ENCODE results near the gene FGD1.
A peak's percentile ranks its signal among the peaks of the same experiment; 100 is the strongest.

FGD1 gene

GRCh38 chrX:54444752-54445151, 51.3 kb downstream of the FGD1 start:
- peaks cover 8% of the 10 kb centered on the region; the same call in 1 of the 2 replicates for H3K36me3 ChIP-seq (ENCODE audit: low read depth)
- H3K4me3 ChIP-seq (ENCODE audit: severe bottlenecking) = no peak overlapping the region
- H3K9me3 ChIP-seq (ENCODE audit: severe bottlenecking) = no peaks in the 10 kb centered on the region
- no peaks in the 10 kb centered on the region for H3K4me1 ChIP-seq (ENCODE audit: insufficient read depth, poor library complexity, severe bottlenecking)
- no peak overlapping the region for H3K27ac ChIP-seq (ENCODE audit: poor library complexity, severe bottlenecking)
- DNase-seq (ENCODE audit: low spot score) = no peak
- H3K27me3 ChIP-seq (ENCODE audit: insufficient read depth, poor library complexity, severe bottlenecking) = no peaks in the 10 kb centered on the region
- TF ChIP-seq CTCF (IDR thresholded peaks at IDR 0.05; ENCODE audit: poor library complexity, severe bottlenecking) = no peak
- no peak for ATAC-seq (ENCODE audit: low read depth)

- no peak for ATAC-seq (ENCODE audit: low read depth)
- no peaks in the 10 kb centered on the region for H3K4me1 ChIP-seq (ENCODE audit: insufficient read depth, poor library complexity, severe bottlenecking)
- TF ChIP-seq CTCF (IDR thresholded peaks at IDR 0.05; ENCODE audit: poor library complexity, severe bottlenecking) = no peak
- no peaks in the 10 kb centered on the region for H3K9me3 ChIP-seq (ENCODE audit: severe bottlenecking)
- H3K27me3 ChIP-seq (ENCODE audit: insufficient read depth, poor library complexity, severe bottlenecking) = no peaks in the 10 kb centered on the region
- H3K36me3 ChIP-seq (ENCODE audit: low read depth) = peaks cover 8% of the 10 kb centered on the region; the same call in 1 of the 2 replicates
- no peak for DNase-seq (ENCODE audit: low spot score)
- H3K27ac ChIP-seq (ENCODE audit: poor library complexity, severe bottlenecking) = no peak overlapping the region
- no peak overlapping the region for H3K4me3 ChIP-seq (ENCODE audit: severe bottlenecking)
Measured at GRCh38 chrX:54442790-54443189, 53.2 kb downstream of the FGD1 start.

GRCh38 chrX:54439960-54440871, 55.8 kb downstream of the FGD1 start, which contains the start of gene TSR2:
TSS of gene TSR2 (plus strand) at chrX:54440404. CDS start at chrX:54440422, 18 bp downstream.
- no peak within 1 kb of the TSS for H3K27ac ChIP-seq (ENCODE audit: poor library complexity, severe bottlenecking)
- H3K27me3 ChIP-seq (ENCODE audit: insufficient read depth, poor library complexity, severe bottlenecking) = no peaks in the 10 kb centered on the region
- peak; percentile 66 for DNase-seq (ENCODE audit: low spot score)
- no peaks in the 10 kb centered on the region for H3K4me1 ChIP-seq (ENCODE audit: insufficient read depth, poor library complexity, severe bottlenecking)
- peaks cover 8% of the 10 kb centered on the region; the same call in 1 of the 2 replicates for H3K36me3 ChIP-seq (ENCODE audit: low read depth)
- TF ChIP-seq CTCF (IDR thresholded peaks at IDR 0.05; ENCODE audit: poor library complexity, severe bottlenecking) = peak; percentile 33
- H3K9me3 ChIP-seq (ENCODE audit: severe bottlenecking) = no peaks in the 10 kb centered on the region
- H3K4me3 ChIP-seq (ENCODE audit: severe bottlenecking) = peak within 1 kb of the TSS; percentile 80
- ATAC-seq (ENCODE audit: low read depth) = peak; percentile 96

GRCh38 chrX:54435121-54435520, 60.9 kb downstream of the FGD1 start:
- TF ChIP-seq CTCF (IDR thresholded peaks at IDR 0.05; ENCODE audit: poor library complexity, severe bottlenecking) = no peak
- H3K27ac ChIP-seq (ENCODE audit: poor library complexity, severe bottlenecking) = no peak overlapping the region
- no peaks in the 10 kb centered on the region for H3K36me3 ChIP-seq (ENCODE audit: low read depth)
- H3K27me3 ChIP-seq (ENCODE audit: insufficient read depth, poor library complexity, severe bottlenecking) = no peaks in the 10 kb centered on the region
- H3K9me3 ChIP-seq (ENCODE audit: severe bottlenecking) = no peaks in the 10 kb centered on the region
- H3K4me1 ChIP-seq (ENCODE audit: insufficient read depth, poor library complexity, severe bottlenecking) = no peaks in the 10 kb centered on the region
- ATAC-seq (ENCODE audit: low read depth) (no peak), DNase-seq (ENCODE audit: low spot score) (no peak)
- no peak overlapping the region for H3K4me3 ChIP-seq (ENCODE audit: severe bottlenecking)

GRCh38 chrX:54430519-54430918, 65.5 kb downstream of the FGD1 start:
- TF ChIP-seq CTCF (IDR thresholded peaks at IDR 0.05; ENCODE audit: poor library complexity, severe bottlenecking) = no peak

More at GRCh38 chrX:54430519-54430918, 65.5 kb downstream of the FGD1 start:
- no peaks in the 10 kb centered on the region for H3K9me3 ChIP-seq (ENCODE audit: severe bottlenecking)
- no peak overlapping the region for H3K27ac ChIP-seq (ENCODE audit: poor library complexity, severe bottlenecking)
- DNase-seq (ENCODE audit: low spot score) (no peak), ATAC-seq (ENCODE audit: low read depth) (no peak)
- H3K27me3 ChIP-seq (ENCODE audit: insufficient read depth, poor library complexity, severe bottlenecking) = no peaks in the 10 kb centered on the region
- H3K4me1 ChIP-seq (ENCODE audit: insufficient read depth, poor library complexity, severe bottlenecking) = no peaks in the 10 kb centered on the region
- H3K4me3 ChIP-seq (ENCODE audit: severe bottlenecking) = no peak overlapping the region
- no peaks in the 10 kb centered on the region for H3K36me3 ChIP-seq (ENCODE audit: low read depth)

Data from RWPE2 (cell line).